Endothelial cell of umbilical vein (primary cell): ENCODE measurements around the gene MROH9. TPM values are rescaled to one million over a fixed set of nuclear protein-coding genes. Genes with fewer than 3 reads are reported as not detected.

Experiments used
- BruUV-seq: library from RNA; stranded (reverse); fragments of 400-500 nt; replicated peaks from 2 replicates; lab custom pipeline; 2021; lab: Mats Ljungman, UMichigan
- CTCF ChIA-PET: fragments of 300-600, 350-600 bp; sonication (Branson Sonifier 250); formaldehyde crosslinking; loops from one replicate; lab custom pipeline; 2021; ENCODE audit warnings: antibody characterized with exemption, inconsistent platforms; lab: Charles Lee
- POLR2A ChIA-PET: fragments of 300-600, 350-600 bp; sonication (Branson Sonifier 250); formaldehyde crosslinking; loops from one replicate; lab custom pipeline; 2021; ENCODE audit warnings: antibody characterized with exemption, inconsistent platforms; lab: Charles Lee
- DNase-seq: peaks from one replicate; pipeline ENCODE4 v3.0.0-alpha.2; 2011; ENCODE audit warnings: low read depth, low spot score
- FAIRE-seq: peaks from 2 replicates; lab custom pipeline; 2011; peaks lifted over from hg19 to GRCh38; lab: Jason Lieb, UNC
- H2AFZ ChIP-seq: 2 replicates; pipeline ENCODE4 v1.6.0; 2012; ENCODE audit warnings: low read depth, low read length, control low read depth, inconsistent platforms
- H3K27ac ChIP-seq: 2 replicates; pipeline ENCODE4 v1.5.1; 2011; ENCODE audit warnings: low read depth, mild to moderate bottlenecking, control low read depth, low read length, moderate library complexity; ENCODE audit not compliant: insufficient read depth
- H3K27me3 ChIP-seq, 2 experiments: 2 replicates each; pipeline versions ENCODE4 v1.6.0 to v1.6.1; 2011; ENCODE audit warnings: low read length in 2 of 2, mixed read lengths in 1 of 2; ENCODE audit not compliant: control insufficient read depth in 2 of 2, insufficient read depth in 2 of 2
- H3K36me3 ChIP-seq, 2 experiments: 2 replicates in 1 of 2; 3 replicates in 1 of 2; pipeline ENCODE4 v1.5.1; 2011; ENCODE audit warnings: low read length in 2 of 2, mild to moderate bottlenecking in 1 of 2, moderate library complexity in 1 of 2; ENCODE audit not compliant: control insufficient read depth in 2 of 2, insufficient read depth in 2 of 2; ENCODE audit errors: extremely low read depth in 1 of 2
- H3K4me1 ChIP-seq: 3 replicates; pipeline ENCODE4 v1.5.1; 2011; ENCODE audit warnings: mild to moderate bottlenecking, low read length; ENCODE audit not compliant: control insufficient read depth, insufficient read depth; ENCODE audit errors: extremely low read depth
- H3K4me2 ChIP-seq: 2 replicates; pipeline ENCODE4 v1.6.1; 2011; ENCODE audit warnings: low read length, control low read depth, mixed read lengths; ENCODE audit not compliant: insufficient read depth
- H3K4me3 ChIP-seq, 3 experiments: fragments of 200-600 bp in 1 of 3; sonication (generic), shearing (Covaris generic) in 1 of 3; replicated peaks in 1 of 3; 2 replicates each; pipeline ENCODE4 v1.5.1; 2011 to 2016; ENCODE audit warnings: control low read depth in 3 of 3, low read length in 3 of 3, mild to moderate bottlenecking in 2 of 3, inconsistent platforms in 1 of 3, low read depth in 1 of 3, moderate library complexity in 1 of 3; ENCODE audit not compliant: insufficient read depth in 1 of 3
- H3K79me2 ChIP-seq: 2 replicates; pipeline ENCODE4 v1.6.0; 2012; ENCODE audit warnings: low read length, inconsistent platforms; ENCODE audit not compliant: control insufficient read depth, insufficient read depth
- H3K9ac ChIP-seq: replicated peaks from 2 replicates; pipeline ENCODE3; 2011; ENCODE audit warnings: low read length, control low read depth; ENCODE audit not compliant: insufficient read depth; ENCODE audit errors: extremely low read depth
- H3K9me1 ChIP-seq: replicated peaks from 3 replicates; pipeline ENCODE4 v1.6.0; 2011; ENCODE audit warnings: mild to moderate bottlenecking, low read length; ENCODE audit not compliant: control insufficient read depth, insufficient read depth; ENCODE audit errors: extremely low read depth
- H3K9me3 ChIP-seq: replicated peaks from 2 replicates; pipeline ENCODE4 v1.5.1; 2012; ENCODE audit warnings: low read length, inconsistent platforms; ENCODE audit not compliant: control insufficient read depth, insufficient read depth
- H4K20me1 ChIP-seq: replicated peaks from 2 replicates; pipeline ENCODE3; 2011; ENCODE audit warnings: mild to moderate bottlenecking, low read length; ENCODE audit not compliant: control insufficient read depth, insufficient read depth; ENCODE audit errors: extremely low read depth
- EZH2 ChIP-seq: IDR thresholded peaks from 2 replicates; pipeline ENCODE4 v1.6.1; 2012; ENCODE audit warnings: borderline replicate concordance, low read depth, mild to moderate bottlenecking, moderate library complexity, low read length, inconsistent platforms; ENCODE audit not compliant: severe bottlenecking
- FOS ChIP-seq: IDR thresholded peaks from 2 replicates; pipeline ENCODE4 v1.6.1; 2011; ENCODE audit warnings: mild to moderate bottlenecking, low read length, moderate library complexity, borderline replicate concordance; ENCODE audit not compliant: insufficient read depth
- GATA2 ChIP-seq: IDR thresholded peaks from 2 replicates; pipeline ENCODE4 v1.7.0; 2011; ENCODE audit warnings: low read depth, mild to moderate bottlenecking, moderate library complexity, mixed read lengths, low read length; ENCODE audit not compliant: insufficient read length, insufficient read depth
- JUN ChIP-seq: IDR thresholded peaks from 2 replicates; pipeline ENCODE4 v1.6.1; 2011; ENCODE audit warnings: borderline replicate concordance, low read depth; ENCODE audit not compliant: insufficient read length, insufficient read depth
- MAX ChIP-seq: IDR thresholded peaks from 2 replicates; pipeline ENCODE4 v1.6.1; 2011; ENCODE audit not compliant: insufficient read depth, insufficient read length
- MYC ChIP-seq: IDR thresholded peaks from one replicate; pipeline ENCODE4 v1.6.1; 2011; ENCODE audit warnings: mild to moderate bottlenecking, low read depth, low read length
- POLR2A ChIP-seq: IDR thresholded peaks from 2 replicates; pipeline ENCODE4 v1.6.1; 2012; ENCODE audit warnings: low read depth, mild to moderate bottlenecking, control low read depth, low read length
- POLR2AphosphoS5 ChIP-seq: IDR thresholded peaks from 2 replicates; pipeline ENCODE4 v1.6.1; 2012; ENCODE audit warnings: low read depth, mild to moderate bottlenecking, control low read depth, low read length, moderate library complexity; ENCODE audit not compliant: insufficient read depth
- dilution Hi-C: fragments of 300-500 bp; cut with MboI; formaldehyde crosslinking; loops from one replicate; pipeline ENCODE4 v1.15.0; 2019; ENCODE audit warnings: low sequenced_read_pairs; ENCODE audit not compliant: extremely low pct_ligation_motif_present
- intact Hi-C: fragments of 100-400 bp; cut with micrococcal nuclease; formaldehyde crosslinking; loops from one replicate; pipeline ENCODE4 v1.10.0; 2022
- polyA plus RNA-seq, 4 experiments: library from polyadenylated mRNA; depleted of rRNA in 3 of 4; stranded (reverse) in 3 of 4; unstranded in 1 of 4; fragments of >200 nt; gene quantifications; 2 replicates each; pipeline versions ENCODE4 v1.2.1 to v1.2.3, GENCODE V29; 2011 to 2012; ENCODE audit warnings: missing spikeins in 1 of 4
- total RNA-seq: library from RNA; stranded (reverse); gene quantifications from 2 replicates; pipeline ENCODE4 v1.2.3, GENCODE V29; 2021
- TF ChIP-seq, protein P1 (sequence below), 2 donors: IDR thresholded peaks; 1 replicate in 1 of 2; 2 replicates in 1 of 2; pipeline ENCODE4 v1.5.1; 2011; ENCODE audit warnings: low read length in 2 of 2, mild to moderate bottlenecking in 2 of 2, moderate library complexity in 2 of 2, control low read depth in 1 of 2, inconsistent platforms in 1 of 2, low read depth in 1 of 2; ENCODE audit not compliant: insufficient read depth in 1 of 2; ENCODE audit errors: extremely low read depth in 1 of 2

MROH9 gene
- total and polyA plus RNA-seq, 2 donors (not counting 3 experiments of a cell fraction or from before 2014, with no cell fraction given), result not detected

DNA sequence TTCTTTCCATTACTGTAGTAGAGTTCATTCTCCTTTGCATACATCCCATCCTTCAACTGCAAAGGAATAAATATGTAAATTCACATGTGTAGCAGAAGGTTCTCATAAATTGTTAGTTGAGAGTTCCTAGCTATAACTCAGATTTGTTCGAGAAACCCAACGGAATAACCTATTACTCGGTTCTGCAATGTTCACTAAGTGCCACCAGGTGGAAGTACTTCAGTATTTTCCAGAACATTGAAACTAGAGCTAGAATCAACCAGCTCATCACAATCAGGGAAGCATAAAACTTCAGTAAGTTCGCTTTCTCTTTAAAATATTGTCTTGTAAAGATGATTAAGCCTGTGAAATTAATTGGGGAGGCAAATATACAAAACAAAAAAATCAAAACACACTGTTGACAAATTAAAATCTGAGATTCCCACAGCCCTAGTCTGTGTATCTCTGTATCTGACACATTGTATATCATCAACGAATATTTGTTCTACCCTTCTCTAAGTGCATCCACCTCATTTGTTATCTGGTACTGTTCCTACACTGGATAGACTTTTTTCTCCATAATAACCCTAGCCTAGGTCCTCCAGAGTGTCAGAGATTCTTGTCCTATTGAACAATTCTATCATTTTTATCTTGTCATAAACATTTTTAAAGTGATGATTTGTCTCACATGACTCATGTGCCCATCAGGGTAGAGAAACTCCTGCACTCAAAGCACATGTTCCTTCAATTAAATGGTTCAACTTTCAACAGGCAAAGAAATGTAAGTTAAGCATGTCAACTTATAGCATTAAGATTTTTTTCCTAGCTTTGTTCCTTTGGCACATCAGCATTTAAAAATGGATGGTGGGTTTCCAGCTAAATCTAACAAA lies 31.9 kb downstream of the MROH9 start:
- no peaks in the 10 kb centered on the region for H3K9me1 ChIP-seq
- no TSS peak for BruUV-seq
- no peaks in the 10 kb centered on the region for H3K79me2 ChIP-seq
- H3K4me3 ChIP-seq, result no peak overlapping the region
- H3K9me3 ChIP-seq, result no peaks in the 10 kb centered on the region
- CTCF ChIA-PET, result interaction anchor here (0.6 to 3.0 kb wide), 39 partner anchors 9 to 1039 kb away, joined by 3 to 126 read pairs (median 4); partner anchors contain the start of genes FMO4, MROH9 and PRRC2C
- H3K36me3 ChIP-seq, result no peaks in the 10 kb centered on the region
- TF ChIP-seq, protein P1, sequence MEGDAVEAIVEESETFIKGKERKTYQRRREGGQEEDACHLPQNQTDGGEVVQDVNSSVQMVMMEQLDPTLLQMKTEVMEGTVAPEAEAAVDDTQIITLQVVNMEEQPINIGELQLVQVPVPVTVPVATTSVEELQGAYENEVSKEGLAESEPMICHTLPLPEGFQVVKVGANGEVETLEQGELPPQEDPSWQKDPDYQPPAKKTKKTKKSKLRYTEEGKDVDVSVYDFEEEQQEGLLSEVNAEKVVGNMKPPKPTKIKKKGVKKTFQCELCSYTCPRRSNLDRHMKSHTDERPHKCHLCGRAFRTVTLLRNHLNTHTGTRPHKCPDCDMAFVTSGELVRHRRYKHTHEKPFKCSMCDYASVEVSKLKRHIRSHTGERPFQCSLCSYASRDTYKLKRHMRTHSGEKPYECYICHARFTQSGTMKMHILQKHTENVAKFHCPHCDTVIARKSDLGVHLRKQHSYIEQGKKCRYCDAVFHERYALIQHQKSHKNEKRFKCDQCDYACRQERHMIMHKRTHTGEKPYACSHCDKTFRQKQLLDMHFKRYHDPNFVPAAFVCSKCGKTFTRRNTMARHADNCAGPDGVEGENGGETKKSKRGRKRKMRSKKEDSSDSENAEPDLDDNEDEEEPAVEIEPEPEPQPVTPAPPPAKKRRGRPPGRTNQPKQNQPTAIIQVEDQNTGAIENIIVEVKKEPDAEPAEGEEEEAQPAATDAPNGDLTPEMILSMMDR (IDR thresholded peaks at IDR 0.05; ENCODE audit: extremely low read depth in 1 of 2, insufficient read depth in 1 of 2, low read depth in 1 of 2, low read length in 2 of 2), result peak in 1 of 2 donors; percentile 47
- no peak for TF ChIP-seq FOS
- POLR2A ChIA-PET, result no interaction called here
- dilution Hi-C loops, result no loop called here
- H2AFZ ChIP-seq, result no peak overlapping the region
- H3K27me3 ChIP-seq, result peaks cover 0 to 2% of the 10 kb centered on the region in 2 experiments
- DNase-seq (peak; percentile 45), FAIRE-seq (peak; percentile 87)
- H3K4me2 ChIP-seq, result no peak overlapping the region
- H3K9ac ChIP-seq, result no peak overlapping the region
- H3K4me1 ChIP-seq, result no peaks in the 10 kb centered on the region
- H3K27ac ChIP-seq, result no peak overlapping the region
- intact Hi-C loops, result loop anchor here (1.0 to 2.0 kb wide), 3 partner anchors 221 to 348 kb away; partner anchors contain the start of gene FMO4
- H4K20me1 ChIP-seq, result no peaks in the 10 kb centered on the region

DNA sequence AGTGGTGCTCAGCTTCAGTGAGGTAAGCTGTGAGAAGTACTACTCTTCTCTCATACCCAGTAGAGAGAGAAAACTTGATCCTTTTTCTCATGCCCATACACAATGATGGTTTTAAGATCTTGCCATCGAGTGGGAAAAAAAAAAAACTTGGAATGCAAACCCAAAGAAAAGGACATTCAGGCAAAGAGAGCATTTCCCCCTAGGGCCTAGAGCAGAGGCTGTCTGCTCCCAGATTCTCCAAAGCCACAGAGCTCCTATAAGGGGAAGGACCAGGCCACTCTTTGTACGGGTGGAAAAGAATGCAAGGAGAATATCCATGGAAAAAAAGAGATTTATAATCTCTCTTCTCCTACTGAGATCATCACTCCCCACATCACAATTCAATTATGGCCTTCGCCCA lies 34.9 kb downstream of the MROH9 start:
- TF ChIP-seq MYC (no peak), POLR2AphosphoS5 (no peak), MAX (no peak), POLR2A (no peak), GATA2 (no peak), JUN (no peak), EZH2 (no peak), FOS (no peak)
- TF ChIP-seq, protein P1 (IDR thresholded peaks at IDR 0.05; ENCODE audit: extremely low read depth in 1 of 2, insufficient read depth in 1 of 2, low read depth in 1 of 2, low read length in 2 of 2), result no peak
- POLR2A ChIA-PET, result no interaction called here
- H3K9me3 ChIP-seq, result no peaks in the 10 kb centered on the region
- no peak for DNase-seq
- no peaks in the 10 kb centered on the region for H4K20me1 ChIP-seq
- H3K9ac ChIP-seq, result no peak overlapping the region
- H3K9me1 ChIP-seq, result no peaks in the 10 kb centered on the region
- no peak overlapping the region for H3K4me2 ChIP-seq
- no peak overlapping the region for H3K4me3 ChIP-seq
- no peaks in the 10 kb centered on the region for H3K79me2 ChIP-seq
- CTCF ChIA-PET, result interaction anchor here (0.6 kb wide), 1 partner anchor 41 kb away, joined by 4 read pairs; no protein-coding TSS in a partner anchor
- H3K27me3 ChIP-seq, result no peaks in the 10 kb centered on the region
- H3K36me3 ChIP-seq, result no peaks in the 10 kb centered on the region
- H3K4me1 ChIP-seq, result no peaks in the 10 kb centered on the region
- no peak overlapping the region for H3K27ac ChIP-seq
- FAIRE-seq, result no peak
- dilution Hi-C loops (no loop called here), intact Hi-C loops (no loop called here)
- BruUV-seq, result no TSS peak
- no peak overlapping the region for H2AFZ ChIP-seq
